ENCODE data around the gene CAV3. TPM values are rescaled to one million over a fixed set of nuclear protein-coding genes. Genes with fewer than 3 reads are reported as not detected.

CAV3 gene
- total and polyA plus RNA-seq, 9 of the 15 experiments (the other 6 are each of a cell fraction or from before 2014, with no cell fraction given) = not detected

- Histone ChIP-seq H3K36me3 (ENCODE audit: control insufficient read depth, insufficient read depth, low read length) (no peaks in the 10 kb centered on the region), H3K4me1 (replicated peaks in 1 of 2; ENCODE audit: control insufficient read depth in 2 of 2, insufficient read depth in 2 of 2, low read length in 2 of 2) (no peaks in the 10 kb centered on the region), H2AFZ (ENCODE audit: low read depth, low read length) (no peak overlapping the region), H3K9ac (ENCODE audit: insufficient read depth in 1 of 2, low read depth in 2 of 2, low read length in 2 of 2) (no peak overlapping the region), H3K4me3 (no peak overlapping the region), H4K20me1 (replicated peaks; ENCODE audit: control insufficient read depth, insufficient read depth, low read length) (no peaks in the 10 kb centered on the region), H3K9me1 (ENCODE audit: control insufficient read depth, insufficient read depth, low read length) (no peaks in the 10 kb centered on the region), H3K4me2 (ENCODE audit: insufficient read depth, low read length) (no peak overlapping the region), H3K79me2 (ENCODE audit: control insufficient read depth, insufficient read depth, low read length) (no peaks in the 10 kb centered on the region), H3K9me3 (replicated peaks; ENCODE audit: control insufficient read depth, insufficient read depth, low read depth, low read length) (no peaks in the 10 kb centered on the region), H3K27me3 (ENCODE audit: control insufficient read depth in 2 of 2, insufficient read depth in 2 of 2, low read length in 2 of 2) (no peaks in the 10 kb centered on the region), H3K27ac (ENCODE audit: extremely low read depth, low read depth, low read length) (no peak overlapping the region)
- ATAC-seq (no peak), FAIRE-seq (no peak), DNase-seq (ENCODE audit: extremely low read depth in 1 of 4, low spot score in 3 of 4) (no peak)
- in situ Hi-C loops (cut with MboI) (no loop called here), intact Hi-C loops (cut with micrococcal nuclease) (no loop called here)
- TF ChIP-seq SIN3A (IDR thresholded peaks at IDR 0.05; ENCODE audit: borderline replicate concordance in 2 of 2, control insufficient read depth in 1 of 2, low read depth in 2 of 2, low read length in 2 of 2) (no peak), PRPF4 (IDR thresholded peaks at IDR 0.05; ENCODE audit: insufficient read depth, low read depth, low read length, poor library complexity, severe bottlenecking) (no peak), ZNF184 (CRISPR knock-in tag; IDR thresholded peaks at IDR 0.05) (no peak), JUND (IDR thresholded peaks at IDR 0.05; ENCODE audit: borderline replicate concordance, low read depth, low read length) (no peak), JUND (tag; IDR thresholded peaks at IDR 0.05; ENCODE audit: borderline replicate concordance, low read depth, low read length) (no peak), ZNF717 (CRISPR knock-in tag; IDR thresholded peaks at IDR 0.05) (no peak), ZNF384 (IDR thresholded peaks at IDR 0.05; ENCODE audit: low read depth, low read length) (no peak), CBX8 (IDR thresholded peaks at IDR 0.05; ENCODE audit: borderline replicate concordance, extremely low read depth, low read depth, low read length, poor library complexity, severe bottlenecking) (no peak), ZNF263 (CRISPR knock-in tag; IDR thresholded peaks at IDR 0.05; ENCODE audit: borderline replicate concordance) (no peak), THRB (CRISPR knock-in tag; conservative IDR thresholded peaks at IDR 0.05) (no peak), SMAD1 (IDR thresholded peaks at IDR 0.05; ENCODE audit: low read depth, low read length, partially characterized antibody) (no peak), HNRNPL (IDR thresholded peaks at IDR 0.05; ENCODE audit: low read depth, low read length) (no peak)
- TF ChIP-seq, protein P1, sequence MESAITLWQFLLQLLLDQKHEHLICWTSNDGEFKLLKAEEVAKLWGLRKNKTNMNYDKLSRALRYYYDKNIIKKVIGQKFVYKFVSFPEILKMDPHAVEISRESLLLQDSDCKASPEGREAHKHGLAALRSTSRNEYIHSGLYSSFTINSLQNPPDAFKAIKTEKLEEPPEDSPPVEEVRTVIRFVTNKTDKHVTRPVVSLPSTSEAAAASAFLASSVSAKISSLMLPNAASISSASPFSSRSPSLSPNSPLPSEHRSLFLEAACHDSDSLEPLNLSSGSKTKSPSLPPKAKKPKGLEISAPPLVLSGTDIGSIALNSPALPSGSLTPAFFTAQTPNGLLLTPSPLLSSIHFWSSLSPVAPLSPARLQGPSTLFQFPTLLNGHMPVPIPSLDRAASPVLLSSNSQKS (CRISPR knock-in tag; IDR thresholded peaks at IDR 0.05) = no peak
- TF ChIP-seq, protein P2, sequence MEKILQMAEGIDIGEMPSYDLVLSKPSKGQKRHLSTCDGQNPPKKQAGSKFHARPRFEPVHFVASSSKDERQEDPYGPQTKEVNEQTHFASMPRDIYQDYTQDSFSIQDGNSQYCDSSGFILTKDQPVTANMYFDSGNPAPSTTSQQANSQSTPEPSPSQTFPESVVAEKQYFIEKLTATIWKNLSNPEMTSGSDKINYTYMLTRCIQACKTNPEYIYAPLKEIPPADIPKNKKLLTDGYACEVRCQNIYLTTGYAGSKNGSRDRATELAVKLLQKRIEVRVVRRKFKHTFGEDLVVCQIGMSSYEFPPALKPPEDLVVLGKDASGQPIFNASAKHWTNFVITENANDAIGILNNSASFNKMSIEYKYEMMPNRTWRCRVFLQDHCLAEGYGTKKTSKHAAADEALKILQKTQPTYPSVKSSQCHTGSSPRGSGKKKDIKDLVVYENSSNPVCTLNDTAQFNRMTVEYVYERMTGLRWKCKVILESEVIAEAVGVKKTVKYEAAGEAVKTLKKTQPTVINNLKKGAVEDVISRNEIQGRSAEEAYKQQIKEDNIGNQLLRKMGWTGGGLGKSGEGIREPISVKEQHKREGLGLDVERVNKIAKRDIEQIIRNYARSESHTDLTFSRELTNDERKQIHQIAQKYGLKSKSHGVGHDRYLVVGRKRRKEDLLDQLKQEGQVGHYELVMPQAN (IDR thresholded peaks at IDR 0.05; ENCODE audit: borderline replicate concordance) = no peak
- POLR2A ChIA-PET = interaction anchor here (0.7 to 1.0 kb wide), 2 partner anchors 9 to 52 kb away, joined by 3 read pairs; no protein-coding TSS in a partner anchor
- no TSS peak for BruUV-seq (replicated peaks)
- 5% methylated on average over 3 of the region's 3 CpGs for WGBS (ENCODE audit: insufficient coverage, low coverage, missing lambda C conversion rate)
- CTCF ChIA-PET (ENCODE audit: low intra/inter-chr PET ratio) = no interaction called here
Observed at GRCh38 chr3:8784676-8785435, 51.3 kb downstream of the CAV3 start.
